Esophagus squamous epithelium (tissue), 5 donors: ENCODE measurements around the gene CD300LF. TPM values are rescaled to one million over a fixed set of nuclear protein-coding genes. Genes with fewer than 3 reads are reported as not detected.

Source experiments
- DNase-seq: peaks from one replicate; lab custom pipeline; 2025; lab: John Stamatoyannopoulos, UW
- H3K27ac ChIP-seq, 4 donors: fragments of 200-600 bp; sonication (generic); one replicate each; pipeline ENCODE4 v1.5.1; 2016 to 2019; ENCODE audit warnings: mild to moderate bottlenecking in 1 of 4
- H3K27me3 ChIP-seq, 4 donors: fragments of 200-600 bp; sonication (generic); 1 replicate in 3 of 4; 2 replicates in 1 of 4; pipeline versions ENCODE4 v1.5.1 to v1.6.0; 2017 to 2021; ENCODE audit warnings: antibody characterized with exemption in 1 of 4
- H3K36me3 ChIP-seq, 3 donors: fragments of 200-600 bp; sonication (generic); one replicate each; pipeline ENCODE4 v1.5.1; 2016 to 2019
- H3K4me1 ChIP-seq, 3 donors: fragments of 200-600 bp; sonication (generic); one replicate each; pipeline ENCODE4 v1.5.1; 2017 to 2019
- H3K4me3 ChIP-seq, 4 donors: fragments of 200-600 bp; sonication (generic); 1 replicate in 3 of 4; 2 replicates in 1 of 4; pipeline ENCODE4 v1.5.1; 2016 to 2019; ENCODE audit warnings: mild to moderate bottlenecking in 2 of 4, moderate library complexity in 1 of 4
- H3K9me3 ChIP-seq, 3 donors: fragments of 200-600 bp; sonication (generic); one replicate each; pipeline ENCODE4 v1.5.1; 2016 to 2019
- CTCF ChIP-seq, 6 experiments: fragments of 450-650 bp in 4 of 6; fragments of 200-600 bp in 2 of 6; sonication (generic) in 2 of 6; IDR thresholded peaks; one replicate each; pipeline ENCODE4 v1.5.1; 2016 to 2019; ENCODE audit warnings: antibody characterized with exemption in 6 of 6, mild to moderate bottlenecking in 4 of 6, moderate library complexity in 4 of 6
- POLR2A ChIP-seq, 4 donors: fragments of 450-650 bp; IDR thresholded peaks; one replicate each; pipeline ENCODE4 v1.6.1; 2017; ENCODE audit warnings: antibody characterized with exemption in 4 of 4, mild to moderate bottlenecking in 4 of 4, moderate library complexity in 3 of 4
- WGBS, 2 donors: methylation state at CpG; one replicate each; pipeline ENCODE4 v1.1.5; 2018; 5-methylcytosine and 5-hydroxymethylcytosine counted together
- intact Hi-C: fragments of 100-400 bp; cut with DNase I; formaldehyde crosslinking; loops from one replicate; pipeline ENCODE4 v1.15.0; 2022
- total RNA-seq, 4 donors: library from RNA; depleted of rRNA; stranded (reverse); fragments of >200 nt; gene quantifications; one replicate each; pipeline ENCODE4 v1.1.0, GENCODE V29; 2016
- donor health status: DM: yes; HTN: yes; CAD: no.

The CD300LF gene
- total RNA-seq, 4 donors from 2014 or later, result 0.48 to 1.3 (median 0.89) TPM

- DNase-seq, result no peak
- no peaks in the 10 kb centered on the region for H3K4me1 ChIP-seq
- 81 to 91% methylated on average over 6 to 7 of the region's 8 CpGs for WGBS, 2 donors
- H3K4me3 ChIP-seq, result no peak overlapping the region
- H3K27ac ChIP-seq, result no peak overlapping the region
- intact Hi-C loops, result no loop called here
- no peak for TF ChIP-seq CTCF (IDR thresholded peaks at IDR 0.05)
- H3K9me3 ChIP-seq, result no peaks in the 10 kb centered on the region
- peaks cover 0 to 18% (median 0%) of the 10 kb centered on the region in 4 donors for H3K27me3 ChIP-seq
- H3K36me3 ChIP-seq, result no peaks in the 10 kb centered on the region
Observed at GRCh38 chr17:74704544-74704943, 8.2 kb downstream of the CD300LF start.

- 60 to 67% methylated on average over 1 of the region's 2 CpGs for WGBS, 2 donors
- Histone ChIP-seq H3K4me1 (no peaks in the 10 kb centered on the region), H3K27ac (no peak overlapping the region), H3K4me3 (no peak overlapping the region), H3K27me3 (peaks cover 0 to 24% (median 0%) of the 10 kb centered on the region in 4 donors), H3K9me3 (no peaks in the 10 kb centered on the region), H3K36me3 (no peaks in the 10 kb centered on the region)
- no peak for TF ChIP-seq CTCF (IDR thresholded peaks at IDR 0.05)
- TF ChIP-seq POLR2A (IDR thresholded peaks at IDR 0.05), result no peak
- intact Hi-C loops, result no loop called here
- DNase-seq, result no peak
Observed at GRCh38 chr17:74703311-74703710, 9.4 kb downstream of the CD300LF start.

- DNase-seq, result no peak
- Histone ChIP-seq H3K9me3 (no peaks in the 10 kb centered on the region), H3K27ac (no peak overlapping the region), H3K4me3 (no peak overlapping the region), H3K4me1 (no peaks in the 10 kb centered on the region), H3K36me3 (no peaks in the 10 kb centered on the region), H3K27me3 (peaks cover 0 to 30% (median 0%) of the 10 kb centered on the region in 4 donors)
- 53 to 69% methylated on average over 4 to 8 of the region's 9 CpGs for whole genome bisulfite sequencing, 2 donors
- intact Hi-C loops, result no loop called here
- no peak for TF ChIP-seq POLR2A (IDR thresholded peaks at IDR 0.05)
- TF ChIP-seq CTCF (IDR thresholded peaks at IDR 0.05), result no peak
Observed at GRCh38 chr17:74702116-74702871, 10.4 kb downstream of the CD300LF start.

GRCh38 chr17:74699236-74699635 lies 13.5 kb downstream of the CD300LF start:
- H3K4me3 ChIP-seq, result no peak overlapping the region
- WGBS, 2 donors, result 80 to 84% methylated on average over 6 to 9 of the region's 9 CpGs
- no peaks in the 10 kb centered on the region for H3K9me3 ChIP-seq
- intact Hi-C loops, result no loop called here
- DNase-seq, result no peak
- H3K27me3 ChIP-seq, result peaks cover 0 to 40% (median 0%) of the 10 kb centered on the region in 4 donors
- no peak for TF ChIP-seq POLR2A (IDR thresholded peaks at IDR 0.05)
- TF ChIP-seq CTCF (IDR thresholded peaks at IDR 0.05), result no peak
- H3K27ac ChIP-seq, result no peak overlapping the region
- no peaks in the 10 kb centered on the region for H3K36me3 ChIP-seq
- no peaks in the 10 kb centered on the region for H3K4me1 ChIP-seq

GRCh38 chr17:74698069-74698468 lies 14.7 kb downstream of the CD300LF start:
- DNase-seq, result no peak
- H3K4me3 ChIP-seq, result no peak overlapping the region
- H3K4me1 ChIP-seq, result no peaks in the 10 kb centered on the region
- H3K9me3 ChIP-seq, result no peaks in the 10 kb centered on the region
- H3K27me3 ChIP-seq, result peaks cover 0 to 46% (median 0%) of the 10 kb centered on the region in 4 donors
- 73% methylated on average over 4 of the region's 7 CpGs; no CpG with 5 or more reads in 1 of the 2 donors for WGBS, 2 donors
- TF ChIP-seq POLR2A (IDR thresholded peaks at IDR 0.05), result no peak
- TF ChIP-seq CTCF (IDR thresholded peaks at IDR 0.05), result no peak
- intact Hi-C loops, result no loop called here
- H3K36me3 ChIP-seq, result no peaks in the 10 kb centered on the region
- no peak overlapping the region for H3K27ac ChIP-seq
